GM21423 (cell line): Measurements from ENCODE around the gene LSG1.

ENCODE experiments used
- ATAC-seq: cut with Tn5 transposase; IDR thresholded peaks from one replicate; pipeline ENCODE4 v1.9.1; 2021; ENCODE audit warnings: mild to moderate bottlenecking, moderate library complexity; ENCODE audit not compliant: unreplicated experiment

The LSG1 gene

GRCh38 chr3:194671900-194672808 lies at the start of gene LSG1:
LSG1 (minus strand) TSS chr3:194672191; CDS start chr3:194672162, 29 bp downstream.
- ATAC-seq: peak; percentile 89

GRCh38 chr3:194720048-194720447 lies 48.1 kb upstream of the LSG1 start:
- ATAC-seq: no peak

- ATAC-seq: no peak
Measured at GRCh38 chr3:194718079-194718478, 46.1 kb upstream of the LSG1 start.

GRCh38 chr3:194715022-194715800 lies 43.2 kb upstream of the LSG1 start:
- ATAC-seq: no peak

GRCh38 chr3:194714564-194714963 lies 42.6 kb upstream of the LSG1 start:
- ATAC-seq: no peak

GRCh38 chr3:194714137-194714455 lies 42.1 kb upstream of the LSG1 start:
- ATAC-seq: no peak

GRCh38 chr3:194713299-194714136 lies 41.5 kb upstream of the LSG1 start:
- no peak for ATAC-seq

- no peak for ATAC-seq
Measured at GRCh38 chr3:194711913-194712312, 39.9 kb upstream of the LSG1 start.

- no peak for ATAC-seq
Measured at GRCh38 chr3:194711286-194711685, 39.3 kb upstream of the LSG1 start.

GRCh38 chr3:194707147-194707540 lies 35.2 kb upstream of the LSG1 start:
- no peak for ATAC-seq

- no peak for ATAC-seq
Measured at GRCh38 chr3:194705761-194706160, 33.8 kb upstream of the LSG1 start.

GRCh38 chr3:194705227-194705626 lies 33.2 kb upstream of the LSG1 start:
- no peak for ATAC-seq

- ATAC-seq: no peak
Measured at GRCh38 chr3:194702545-194702944, 30.6 kb upstream of the LSG1 start.

GRCh38 chr3:194696702-194697101 lies 24.7 kb upstream of the LSG1 start:
- ATAC-seq: no peak

GRCh38 chr3:194691481-194692283 lies 19.7 kb upstream of the LSG1 start:
- ATAC-seq: peak; percentile 68

- ATAC-seq: no peak
Measured at GRCh38 chr3:194690501-194691372, 18.7 kb upstream of the LSG1 start.

- ATAC-seq: no peak
Measured at GRCh38 chr3:194689493-194689944, 17.5 kb upstream of the LSG1 start.

GRCh38 chr3:194688946-194689345 lies 17.0 kb upstream of the LSG1 start:
- no peak for ATAC-seq

GRCh38 chr3:194688200-194688740 lies 16.3 kb upstream of the LSG1 start:
- ATAC-seq: peak; percentile 37
